Body of pancreas (tissue), 4 donors: ENCODE measurements around the gene SLC26A11. TPM values are rescaled to one million over a fixed set of nuclear protein-coding genes. Genes with fewer than 3 reads are reported as not detected.
"Not testable (repeated sequence)": the region's sequence is repeated elsewhere in the genome, so short reads cannot be mapped to it uniquely, and the experiment has no call there.

Experiments
- ATAC-seq: fragments of 150-250 bp; one replicate; pipeline ENCODE4 v1.9.1; 2016
- DNase-seq, 4 donors: peaks; one replicate each; pipeline ENCODE4 v3.0.0-alpha.2; 2019
- H3K27ac ChIP-seq, 4 donors: fragments of 200-600 bp; sonication (generic); 1 replicate in 3 of 4; 2 replicates in 1 of 4; pipeline versions ENCODE4 v1.5.1 to v1.6.1; 2016 to 2019; ENCODE audit warnings: mild to moderate bottlenecking in 1 of 4, mixed read lengths in 1 of 4, moderate library complexity in 1 of 4
- H3K27me3 ChIP-seq, 2 donors: fragments of 200-600 bp; sonication (generic); one replicate each; pipeline ENCODE4 v1.6.0; 2016; ENCODE audit warnings: mild to moderate bottlenecking in 1 of 2
- H3K36me3 ChIP-seq, 2 donors: fragments of 200-600 bp; sonication (generic); replicated peaks in 1 of 2; 2 replicates each; pipeline ENCODE4 v1.5.1; 2016; ENCODE audit warnings: low read depth in 2 of 2; ENCODE audit not compliant: insufficient read depth in 1 of 2
- H3K4me1 ChIP-seq: fragments of 200-600 bp; sonication (generic); one replicate; pipeline ENCODE4 v1.6.0; 2016
- H3K4me3 ChIP-seq, 2 donors: fragments of 200-600 bp; sonication (generic); 1 replicate in 1 of 2; 2 replicates in 1 of 2; pipeline ENCODE4 v1.5.1; 2016 to 2019
- H3K9me3 ChIP-seq, 3 donors: fragments of 200-600 bp; sonication (generic); 1 replicate in 2 of 3; 2 replicates in 1 of 3; pipeline ENCODE4 v1.5.1; 2016
- CTCF ChIP-seq, 7 experiments: fragments of 450-650 bp in 4 of 7; fragments of 200-600 bp in 3 of 7; sonication (generic) in 3 of 7; IDR thresholded peaks; one replicate each; pipeline ENCODE4 v1.5.1; 2016 to 2019; ENCODE audit warnings: antibody characterized with exemption in 7 of 7
- POLR2A ChIP-seq, 3 donors: fragments of 450-650 bp; IDR thresholded peaks; one replicate each; pipeline ENCODE4 v1.6.1; 2016; ENCODE audit warnings: antibody characterized with exemption in 3 of 3, mild to moderate bottlenecking in 2 of 3
- WGBS, 2 donors: methylation state at CpG; one replicate each; pipeline ENCODE4 v1.1.5; 2017; 5-methylcytosine and 5-hydroxymethylcytosine counted together
- intact Hi-C: fragments of 100-400 bp; cut with DNase I; formaldehyde crosslinking; loops from one replicate; pipeline ENCODE4 v1.15.1; 2023
- total RNA-seq, 2 donors: library from RNA; depleted of rRNA; stranded (reverse); fragments of >200 nt; gene quantifications; one replicate each; pipeline ENCODE4 v1.1.0, GENCODE V29; 2016

Gene SLC26A11
- total RNA-seq, 2 donors from 2014 or later: 7.5 to 11.5 TPM

- H3K4me1 ChIP-seq: peaks cover 5% of the 10 kb centered on the region
- H3K36me3 ChIP-seq: no peaks in the 10 kb centered on the region
- TF ChIP-seq CTCF (IDR thresholded peaks at IDR 0.05) (no peak), POLR2A (IDR thresholded peaks at IDR 0.05) (no peak)
- intact Hi-C loops: no loop called here
- H3K9me3 ChIP-seq: no peaks in the 10 kb centered on the region
- 35 to 50% methylated on average over 10 to 18 of the region's 27 CpGs for WGBS, 2 donors
- DNase-seq (no peak), ATAC-seq (no peak)
- no peak overlapping the region for H3K27ac ChIP-seq
- no peak overlapping the region for H3K4me3 ChIP-seq
- H3K27me3 ChIP-seq: no peaks in the 10 kb centered on the region
These were observed 22.0 kb upstream of the SLC26A11 start for GRCh38 chr17:80198144-80198661.

GRCh38 chr17:80199295-80199694 lies 20.9 kb upstream of the SLC26A11 start:
- H3K36me3 ChIP-seq, H3K9me3 ChIP-seq, intact Hi-C loops, H3K27me3 ChIP-seq, H3K4me3 ChIP-seq, DNase-seq, H3K4me1 ChIP-seq, ATAC-seq, H3K27ac ChIP-seq: not testable (repeated sequence)
- 53 to 56% methylated on average over 6 of the region's 6 CpGs for WGBS, 2 donors

- WGBS, 2 donors: 72 to 84% methylated on average over 12 to 15 of the region's 15 CpGs
These were observed 18.8 kb upstream of the SLC26A11 start for GRCh38 chr17:80201446-80201845.

GRCh38 chr17:80202197-80202596 lies 18.0 kb upstream of the SLC26A11 start:
- TF ChIP-seq POLR2A (IDR thresholded peaks at IDR 0.05) (no peak), CTCF (IDR thresholded peaks at IDR 0.05) (no peak)
- intact Hi-C loops: no loop called here
- WGBS, 2 donors: 80 to 81% methylated on average over 10 to 17 of the region's 17 CpGs
- no peaks in the 10 kb centered on the region for H3K4me1 ChIP-seq
- H3K9me3 ChIP-seq: no peaks in the 10 kb centered on the region
- no peak overlapping the region for H3K27ac ChIP-seq
- DNase-seq (no peak), ATAC-seq (no peak)
- no peaks in the 10 kb centered on the region for H3K27me3 ChIP-seq
- no peaks in the 10 kb centered on the region for H3K36me3 ChIP-seq
- no peak overlapping the region for H3K4me3 ChIP-seq

More at GRCh38 chr17:80201446-80201845, 18.8 kb upstream of the SLC26A11 start:
- Histone ChIP-seq H3K27me3 (no peaks in the 10 kb centered on the region), H3K4me3 (no peak overlapping the region), H3K4me1 (no peaks in the 10 kb centered on the region), H3K27ac (no peak overlapping the region), H3K36me3 (no peaks in the 10 kb centered on the region), H3K9me3 (no peaks in the 10 kb centered on the region)
- no peak for TF ChIP-seq POLR2A (IDR thresholded peaks at IDR 0.05)
- TF ChIP-seq CTCF (IDR thresholded peaks at IDR 0.05): no peak
- ATAC-seq (no peak), DNase-seq (no peak)
- intact Hi-C loops: no loop called here

GRCh38 chr17:80203471-80203963 lies 16.7 kb upstream of the SLC26A11 start:
- WGBS, 2 donors: 80 to 82% methylated on average over 2 to 11 of the region's 11 CpGs
- TF ChIP-seq POLR2A (IDR thresholded peaks at IDR 0.05) (no peak), CTCF (IDR thresholded peaks at IDR 0.05) (no peak)
- H3K9me3 ChIP-seq: no peaks in the 10 kb centered on the region
- H3K27ac ChIP-seq: no peak overlapping the region
- intact Hi-C loops: no loop called here
- DNase-seq: no peak
- no peaks in the 10 kb centered on the region for H3K27me3 ChIP-seq
- ATAC-seq: no peak
- no peaks in the 10 kb centered on the region for H3K4me1 ChIP-seq
- no peaks in the 10 kb centered on the region for H3K36me3 ChIP-seq
- H3K4me3 ChIP-seq: no peak overlapping the region
